Activated CD8-positive, alpha-beta memory T cell treated with anti-CD3 and anti-CD28 coated beads, Interleukin-2, amount 50 U/mL, for 48 hours (primary cell): ENCODE data around the gene AHI1.
"Not testable (repeated sequence)": the region's sequence is repeated elsewhere in the genome, so short reads cannot be mapped to it uniquely, and the experiment has no call there.

Experiments used
- DNase-seq: peaks from one replicate; pipeline ENCODE4 v3.0.0-alpha.2; 2020

Gene AHI1

GRCh38 chr6:135383766-135384165 is 113.8 kb downstream of the AHI1 start:
- DNase-seq, result no peak

- no peak for DNase-seq
These were observed 114.2 kb downstream of the AHI1 start for GRCh38 chr6:135383301-135383700.

GRCh38 chr6:135382182-135382628 is 115.3 kb downstream of the AHI1 start:
- DNase-seq, result no peak

- DNase-seq, result no peak
These were observed 116.7 kb downstream of the AHI1 start for GRCh38 chr6:135380793-135381192.

GRCh38 chr6:135379647-135380046 is 117.9 kb downstream of the AHI1 start:
- no peak for DNase-seq

GRCh38 chr6:135372758-135373157 is 124.8 kb downstream of the AHI1 start:
- no peak for DNase-seq

GRCh38 chr6:135363622-135364021 is 133.9 kb downstream of the AHI1 start:
- not testable (repeated sequence) for DNase-seq

GRCh38 chr6:135362124-135362523 is 135.4 kb downstream of the AHI1 start:
- no peak for DNase-seq

GRCh38 chr6:135360222-135360621 is 137.3 kb downstream of the AHI1 start:
- no peak for DNase-seq

- no peak for DNase-seq
These were observed 138.6 kb downstream of the AHI1 start for GRCh38 chr6:135358985-135359384.

GRCh38 chr6:135358251-135358821 is 139.2 kb downstream of the AHI1 start:
- no peak for DNase-seq

GRCh38 chr6:135354407-135354806 is 143.1 kb downstream of the AHI1 start:
- no peak for DNase-seq

GRCh38 chr6:135353113-135353512 is 144.4 kb downstream of the AHI1 start:
- no peak for DNase-seq

GRCh38 chr6:135351635-135352034 is 145.9 kb downstream of the AHI1 start:
- DNase-seq, result no peak

GRCh38 chr6:135347887-135348286 is 149.7 kb downstream of the AHI1 start:
- DNase-seq, result no peak

GRCh38 chr6:135346747-135347146 is 150.8 kb downstream of the AHI1 start:
- no peak for DNase-seq

GRCh38 chr6:135344526-135344925 is 153.0 kb downstream of the AHI1 start:
- DNase-seq, result no peak

GRCh38 chr6:135339920-135340319 is 157.6 kb downstream of the AHI1 start:
- not testable (repeated sequence) for DNase-seq

GRCh38 chr6:135334169-135334568 is 163.4 kb downstream of the AHI1 start:
- no peak for DNase-seq

- no peak for DNase-seq
These were observed 166.5 kb downstream of the AHI1 start for GRCh38 chr6:135331002-135331401.

GRCh38 chr6:135329851-135330803 is 167.4 kb downstream of the AHI1 start:
- DNase-seq, result no peak

- DNase-seq, result no peak
These were observed 169.4 kb downstream of the AHI1 start for GRCh38 chr6:135328136-135328535.

- no peak for DNase-seq
These were observed 171.7 kb downstream of the AHI1 start for GRCh38 chr6:135325624-135326424.
